Rectal smooth muscle tissue (tissue), 1 donor: Measurements from ENCODE around the gene KBTBD4.

Experiments
- H3K27ac ChIP-seq: one replicate; pipeline ENCODE4 v1.7.0; 2013; ENCODE audit warnings: low read depth, low read length, inconsistent platforms
- H3K27me3 ChIP-seq: one replicate; pipeline ENCODE4 v1.7.0; 2013; ENCODE audit warnings: low read length; ENCODE audit not compliant: control insufficient read depth, insufficient read depth
- H3K36me3 ChIP-seq: one replicate; pipeline ENCODE4 v1.7.0; 2013; ENCODE audit warnings: low read length; ENCODE audit not compliant: control insufficient read depth, insufficient read depth
- H3K4me1 ChIP-seq: one replicate; pipeline ENCODE4 v1.7.0; 2013; ENCODE audit warnings: low read length; ENCODE audit not compliant: control insufficient read depth, insufficient read depth
- H3K4me3 ChIP-seq: one replicate; pipeline ENCODE4 v1.7.0; 2013; ENCODE audit warnings: low read length
- H3K9ac ChIP-seq: one replicate; pipeline ENCODE4 v1.7.0; 2013; ENCODE audit warnings: low read length

The KBTBD4 gene

DNA sequence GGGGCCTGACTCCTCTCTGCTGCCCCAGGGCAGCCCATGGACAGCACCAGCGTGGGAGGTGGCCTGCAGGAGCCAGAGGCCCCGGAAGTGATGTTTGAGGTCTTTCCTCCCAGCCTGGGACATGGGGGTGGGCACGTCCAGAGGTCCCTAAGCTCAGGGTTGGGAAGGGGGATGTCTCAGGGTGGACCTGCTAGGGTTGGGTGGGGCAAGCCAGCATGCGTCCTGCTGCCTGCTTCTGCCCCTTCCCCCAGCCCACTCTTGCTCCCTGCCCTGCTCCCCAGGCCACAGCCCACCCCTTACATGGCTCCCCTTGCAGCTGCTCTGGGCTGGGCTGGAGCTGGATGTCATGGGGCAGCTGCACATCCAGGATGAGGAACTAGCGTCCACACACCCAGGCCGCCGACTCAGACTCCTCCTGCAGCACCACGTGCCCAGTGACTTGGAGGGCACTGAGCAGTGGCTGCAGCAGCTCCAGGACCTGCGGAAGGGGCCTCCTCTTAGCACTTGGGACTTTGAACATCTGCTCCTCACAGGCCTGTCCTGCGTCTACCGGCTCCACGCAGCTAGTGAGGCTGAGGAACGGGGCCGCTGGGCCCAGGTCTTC, 9.1 kb upstream of the KBTBD4 start:
- H3K4me3 ChIP-seq: no peak overlapping the region
- no peak overlapping the region for H3K27ac ChIP-seq
- H3K27me3 ChIP-seq: no peaks in the 10 kb centered on the region
- peaks cover 16% of the 10 kb centered on the region for H3K36me3 ChIP-seq
- no peaks in the 10 kb centered on the region for H3K4me1 ChIP-seq
- no peak overlapping the region for H3K9ac ChIP-seq

DNA sequence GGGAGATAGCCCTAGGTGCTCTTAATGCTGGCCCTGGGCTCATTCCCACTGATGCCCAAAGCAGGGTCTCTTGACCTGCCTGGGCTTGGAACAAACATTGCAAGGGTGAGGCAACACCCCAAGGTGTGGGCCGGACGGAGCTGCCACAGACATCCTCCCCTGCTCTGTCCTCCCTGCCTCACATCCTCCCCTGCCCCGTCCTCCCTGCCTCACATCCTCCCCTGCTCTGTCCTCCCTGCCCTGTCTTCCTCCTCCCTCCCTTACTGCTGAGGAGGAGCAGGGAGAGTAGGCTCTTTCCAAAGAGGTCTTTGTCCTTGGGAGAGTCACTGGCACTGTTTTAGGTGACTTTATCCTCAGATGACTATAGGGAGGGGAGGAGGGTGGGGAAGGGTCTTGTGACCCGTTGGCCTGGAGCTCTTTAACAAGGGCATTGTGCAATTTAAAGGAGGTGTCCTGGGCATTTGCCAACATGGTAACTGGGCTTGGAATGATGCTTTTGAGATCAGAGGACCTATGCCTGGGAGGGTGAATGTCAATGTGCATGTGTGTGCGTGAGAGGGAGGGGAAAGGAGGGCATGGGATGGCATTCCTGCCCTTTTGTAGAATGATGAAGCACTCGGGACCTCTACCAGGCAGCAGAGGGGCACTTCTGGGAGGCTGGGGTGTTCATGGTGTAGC, 8.4 kb upstream of the KBTBD4 start:
- H3K4me1 ChIP-seq: no peaks in the 10 kb centered on the region
- no peak overlapping the region for H3K9ac ChIP-seq
- H3K36me3 ChIP-seq: peaks cover 22% of the 10 kb centered on the region
- H3K27ac ChIP-seq: no peak overlapping the region
- H3K27me3 ChIP-seq: no peaks in the 10 kb centered on the region
- no peak overlapping the region for H3K4me3 ChIP-seq

DNA sequence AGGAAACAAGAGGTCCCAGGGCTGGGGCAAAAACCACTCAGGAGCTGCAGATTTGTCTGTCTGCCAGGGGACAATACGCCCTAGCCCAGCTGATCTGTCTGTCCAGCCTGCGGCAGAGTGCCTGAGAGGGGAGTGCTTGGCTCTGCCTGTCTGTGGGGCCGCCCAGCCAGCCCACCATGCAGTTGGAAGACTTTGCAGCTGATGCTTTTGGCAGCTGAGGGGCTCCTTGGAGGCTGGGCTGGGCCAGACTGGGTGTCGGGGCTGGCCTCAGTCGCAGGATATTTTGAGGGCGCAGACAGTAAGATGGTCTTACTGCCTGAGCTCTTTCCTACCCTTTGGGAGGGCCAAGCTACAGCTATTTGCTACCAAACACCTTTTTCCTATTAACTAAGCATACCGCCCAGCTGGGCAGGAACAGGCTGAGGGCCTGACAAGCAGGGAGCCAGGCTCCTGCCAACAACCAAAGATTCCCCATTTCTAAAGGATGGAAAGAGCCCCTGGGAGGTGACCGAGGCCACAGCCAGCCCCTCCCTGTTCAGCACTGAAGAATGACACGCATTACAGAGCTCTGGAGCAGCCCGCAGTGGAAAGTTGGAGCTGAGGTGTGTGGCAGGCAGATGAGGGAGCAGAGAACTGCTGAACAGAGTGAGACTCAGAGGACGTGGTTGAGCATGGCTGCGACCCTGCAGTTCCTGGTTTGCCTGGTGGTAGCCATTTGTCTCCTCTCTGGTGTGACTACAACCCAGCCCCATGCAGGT, 7.5 kb upstream of the KBTBD4 start, which contains the start of gene FAM180B:
Gene FAM180B, plus strand, starts transcription at position 581 of the 758 bp plus-strand sequence. Its CDS starts 91 bp downstream, at position 672.
- H3K36me3 ChIP-seq: peaks cover 30% of the 10 kb centered on the region
- H3K4me1 ChIP-seq: no peaks in the 10 kb centered on the region
- no peak within 1 kb of the TSS for H3K4me3 ChIP-seq
- H3K27me3 ChIP-seq: no peaks in the 10 kb centered on the region
- H3K9ac ChIP-seq: no peak within 1 kb of the TSS
- no peak within 1 kb of the TSS for H3K27ac ChIP-seq

DNA sequence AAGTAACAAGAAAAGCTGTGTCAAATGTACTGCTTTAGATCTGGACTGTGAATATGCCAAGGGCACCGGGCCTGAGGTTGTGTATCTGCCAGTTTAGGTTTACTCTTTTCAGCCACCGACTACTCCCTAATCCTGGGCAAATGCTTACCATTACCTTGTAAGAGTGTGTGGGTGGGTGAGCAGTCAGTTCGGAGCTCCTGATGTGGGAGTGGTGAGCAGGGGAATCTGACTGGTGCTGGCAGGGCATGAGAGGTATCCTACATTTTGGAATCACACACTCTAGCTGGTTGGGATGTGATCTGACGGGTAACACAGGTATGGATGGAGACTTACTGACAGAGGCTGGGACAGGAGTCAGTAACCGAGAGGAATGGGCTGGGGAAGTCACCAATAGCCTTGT, 5.1 kb upstream of the KBTBD4 start:
- peaks cover 10% of the 10 kb centered on the region for H3K4me1 ChIP-seq
- H3K27me3 ChIP-seq: no peaks in the 10 kb centered on the region
- H3K36me3 ChIP-seq: peaks cover 35% of the 10 kb centered on the region
- H3K27ac ChIP-seq: no peak overlapping the region
- no peak overlapping the region for H3K4me3 ChIP-seq
- no peak overlapping the region for H3K9ac ChIP-seq

DNA sequence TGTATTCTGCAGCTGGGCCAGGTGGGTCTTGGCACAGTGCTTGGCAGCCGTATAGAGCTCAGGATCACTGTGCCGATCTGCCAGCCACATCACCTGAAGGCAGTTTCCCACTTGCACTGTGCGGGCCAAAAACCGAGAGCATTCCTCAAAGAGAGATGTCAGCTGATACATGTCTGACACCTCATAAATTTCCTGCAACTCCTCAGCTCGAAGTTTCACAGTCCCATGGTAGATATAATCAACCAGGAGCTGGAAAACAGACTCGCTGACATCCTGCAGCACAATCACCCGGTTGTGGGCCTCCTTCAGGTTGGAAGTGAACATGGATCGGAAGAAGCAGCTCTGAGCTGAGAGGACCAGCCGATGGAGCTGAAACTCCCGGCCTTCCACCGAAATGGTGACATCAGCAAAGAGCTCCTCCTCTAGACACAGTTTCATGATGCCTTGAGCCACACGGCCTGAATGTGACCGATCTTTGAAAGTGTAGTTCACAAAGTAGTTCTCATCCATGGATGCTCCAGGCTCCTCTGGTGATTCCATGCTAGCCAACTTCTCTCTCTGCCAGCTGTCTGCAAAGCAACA, 1.2 kb downstream of the KBTBD4 start:
- H3K4me3 ChIP-seq: peak overlapping the region; percentile 83
- H3K4me1 ChIP-seq: peaks cover 20% of the 10 kb centered on the region
- peaks cover 24% of the 10 kb centered on the region for H3K36me3 ChIP-seq
- no peak overlapping the region for H3K9ac ChIP-seq
- H3K27me3 ChIP-seq: no peaks in the 10 kb centered on the region
- no peak overlapping the region for H3K27ac ChIP-seq

DNA sequence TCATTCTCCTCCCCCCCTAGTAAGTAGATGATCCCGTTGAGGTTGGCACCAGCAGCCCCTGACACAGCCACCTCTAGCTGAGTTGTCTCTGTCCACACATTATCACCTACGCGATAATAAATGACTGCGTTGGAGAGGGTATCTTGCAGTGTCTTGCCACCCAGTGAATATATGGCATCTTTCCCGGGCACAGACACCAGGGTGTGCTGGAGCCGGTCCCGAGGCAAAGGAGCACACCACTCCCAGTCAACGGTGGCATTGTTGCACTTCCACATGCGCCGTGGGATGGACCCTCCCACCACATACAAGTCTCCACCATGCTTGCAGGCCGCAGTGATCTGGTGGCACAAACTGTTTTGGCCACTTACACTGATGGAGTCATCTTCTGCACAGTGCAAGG, 5.4 kb downstream of the KBTBD4 start:
- Histone ChIP-seq H3K36me3 (peaks cover 20% of the 10 kb centered on the region), H3K27me3 (no peaks in the 10 kb centered on the region), H3K4me1 (peaks cover 11% of the 10 kb centered on the region), H3K27ac (no peak overlapping the region), H3K4me3 (no peak overlapping the region), H3K9ac (no peak overlapping the region)

DNA sequence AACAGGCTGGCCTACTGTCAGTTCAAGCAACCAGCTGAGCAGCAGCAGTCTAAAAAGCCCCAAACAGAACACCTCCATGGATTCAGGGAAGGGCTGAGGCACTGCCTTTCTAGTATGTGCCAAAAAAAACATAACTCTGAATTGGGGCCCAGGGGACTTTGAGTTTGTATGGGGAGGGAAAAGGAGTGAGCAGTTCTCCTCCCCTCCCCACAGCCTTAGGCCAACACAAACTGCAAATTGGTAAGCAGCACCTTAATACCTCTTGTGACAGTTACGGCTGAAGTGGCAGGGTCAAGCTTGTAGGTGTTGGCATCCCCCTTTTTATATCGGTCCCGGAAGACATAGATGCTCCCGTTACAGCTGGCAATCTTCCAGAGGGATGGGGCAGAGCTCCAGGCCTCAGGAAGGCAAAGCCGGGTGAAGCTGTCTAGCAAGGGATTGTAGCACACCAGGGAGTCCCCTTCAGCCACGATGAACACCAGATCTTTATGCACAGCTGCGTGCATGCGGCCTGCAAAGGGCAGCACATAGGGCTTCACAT, 6.0 kb downstream of the KBTBD4 start:
- Histone ChIP-seq H3K4me3 (no peak overlapping the region), H3K27ac (no peak overlapping the region), H3K36me3 (peaks cover 20% of the 10 kb centered on the region), H3K27me3 (no peaks in the 10 kb centered on the region), H3K9ac (no peak overlapping the region), H3K4me1 (peaks cover 6% of the 10 kb centered on the region)

DNA sequence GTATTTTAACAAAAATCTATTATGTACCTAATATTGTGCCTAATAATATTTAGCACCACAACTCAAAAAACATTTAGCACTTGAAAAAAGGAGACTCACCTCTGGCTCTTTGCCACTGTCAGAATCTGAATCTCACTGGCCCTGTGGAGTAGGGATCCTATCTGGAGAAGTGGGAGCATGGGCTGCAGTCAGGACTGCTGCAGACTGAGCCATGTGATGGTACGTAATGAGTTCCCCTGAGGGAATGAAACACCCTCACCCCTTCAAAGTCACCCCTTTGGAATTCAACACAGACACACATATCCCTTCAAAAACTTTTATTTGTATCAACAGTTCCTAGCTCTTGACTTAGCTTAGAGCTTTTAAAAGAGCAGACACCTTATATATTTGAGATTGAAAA, 6.9 kb downstream of the KBTBD4 start:
- Histone ChIP-seq H3K36me3 (peaks cover 18% of the 10 kb centered on the region), H3K4me3 (no peak overlapping the region), H3K9ac (no peak overlapping the region), H3K27ac (no peak overlapping the region), H3K27me3 (no peaks in the 10 kb centered on the region), H3K4me1 (no peaks in the 10 kb centered on the region)

DNA sequence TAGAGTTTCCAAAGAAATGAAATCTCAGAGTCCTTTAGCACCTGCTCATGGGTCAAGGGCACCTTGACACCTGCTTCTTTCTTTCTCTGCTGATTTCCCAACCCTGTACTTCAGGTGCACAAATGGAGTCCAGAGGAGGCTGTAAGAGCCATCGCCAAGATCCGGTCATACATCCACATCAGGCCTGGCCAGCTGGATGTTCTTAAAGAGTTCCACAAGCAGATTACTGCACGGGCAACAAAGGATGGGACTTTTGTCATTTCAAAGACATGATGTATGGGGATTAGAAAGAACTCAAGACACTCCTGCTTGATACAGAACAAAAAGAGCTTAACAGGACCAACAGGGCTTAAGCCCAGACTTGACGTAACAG, 7.4 kb downstream of the KBTBD4 start:
- Histone ChIP-seq H3K4me1 (peaks cover 2% of the 10 kb centered on the region), H3K36me3 (peaks cover 17% of the 10 kb centered on the region), H3K9ac (no peak overlapping the region), H3K4me3 (no peak overlapping the region), H3K27me3 (no peaks in the 10 kb centered on the region), H3K27ac (no peak overlapping the region)

DNA sequence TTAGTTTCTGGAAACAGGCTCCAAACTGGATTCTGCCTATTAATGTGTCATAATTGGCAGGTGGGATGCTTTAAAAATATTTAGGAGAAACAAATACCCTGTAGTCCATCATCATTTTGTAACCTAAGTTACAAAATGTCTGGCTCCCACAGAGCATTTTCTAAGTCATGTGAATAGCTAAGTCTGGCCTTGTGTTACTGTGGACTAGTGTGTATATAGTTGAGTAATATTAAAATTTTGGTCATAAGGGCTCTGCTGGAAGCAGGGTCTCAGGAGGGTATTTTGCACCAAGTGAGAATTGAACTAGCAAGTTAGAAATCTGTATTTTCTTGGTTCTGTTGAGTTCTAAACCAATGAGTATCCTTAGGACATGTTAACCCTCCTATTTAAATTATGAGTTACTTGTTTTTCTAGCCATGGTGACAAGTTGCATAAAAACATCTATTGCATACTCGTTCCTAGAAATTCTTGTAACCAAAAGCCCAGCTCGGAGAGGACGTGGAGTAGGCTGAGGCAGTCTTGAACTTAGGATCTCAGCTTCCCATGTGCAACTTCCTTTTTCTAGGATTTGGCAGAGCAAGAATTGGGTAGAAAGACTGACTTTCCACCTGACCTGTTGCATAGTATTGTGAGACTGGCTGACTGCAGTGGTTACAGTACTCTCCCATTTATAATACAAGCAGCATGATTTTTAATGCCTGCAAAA, 8.0 kb downstream of the KBTBD4 start:
- Histone ChIP-seq H3K4me3 (no peak overlapping the region), H3K4me1 (peaks cover 2% of the 10 kb centered on the region), H3K27ac (no peak overlapping the region), H3K9ac (no peak overlapping the region), H3K36me3 (peaks cover 17% of the 10 kb centered on the region), H3K27me3 (no peaks in the 10 kb centered on the region)

DNA sequence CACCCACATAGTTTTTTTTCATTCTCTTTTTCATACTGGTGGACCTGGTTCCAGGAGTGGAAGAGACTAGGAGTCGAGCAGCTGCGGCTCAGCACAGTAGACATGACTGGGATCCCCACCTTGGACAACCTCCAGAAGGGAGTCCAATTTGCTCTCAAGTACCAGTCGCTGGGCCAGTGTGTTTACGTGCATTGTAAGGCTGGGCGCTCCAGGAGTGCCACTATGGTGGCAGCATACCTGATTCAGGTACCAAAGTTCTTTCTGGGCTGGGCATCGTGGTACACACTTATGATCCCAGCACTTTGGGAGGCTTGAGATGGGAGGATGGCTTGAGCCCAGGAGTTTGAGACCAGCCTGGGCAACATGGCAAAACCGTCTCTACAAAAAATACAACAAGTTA, 9.1 kb downstream of the KBTBD4 start:
- no peaks in the 10 kb centered on the region for H3K27me3 ChIP-seq
- H3K27ac ChIP-seq: no peak overlapping the region
- H3K4me1 ChIP-seq: peaks cover 5% of the 10 kb centered on the region
- no peak overlapping the region for H3K9ac ChIP-seq
- peaks cover 17% of the 10 kb centered on the region for H3K36me3 ChIP-seq
- H3K4me3 ChIP-seq: no peak overlapping the region
